ENCODE measurements around the gene VIL1. TPM values are rescaled to one million over a fixed set of nuclear protein-coding genes. Genes with fewer than 3 reads are reported as not detected.

Gene VIL1
- total RNA-seq, 2 experiments from 2014 or later, result not detected

DNA sequence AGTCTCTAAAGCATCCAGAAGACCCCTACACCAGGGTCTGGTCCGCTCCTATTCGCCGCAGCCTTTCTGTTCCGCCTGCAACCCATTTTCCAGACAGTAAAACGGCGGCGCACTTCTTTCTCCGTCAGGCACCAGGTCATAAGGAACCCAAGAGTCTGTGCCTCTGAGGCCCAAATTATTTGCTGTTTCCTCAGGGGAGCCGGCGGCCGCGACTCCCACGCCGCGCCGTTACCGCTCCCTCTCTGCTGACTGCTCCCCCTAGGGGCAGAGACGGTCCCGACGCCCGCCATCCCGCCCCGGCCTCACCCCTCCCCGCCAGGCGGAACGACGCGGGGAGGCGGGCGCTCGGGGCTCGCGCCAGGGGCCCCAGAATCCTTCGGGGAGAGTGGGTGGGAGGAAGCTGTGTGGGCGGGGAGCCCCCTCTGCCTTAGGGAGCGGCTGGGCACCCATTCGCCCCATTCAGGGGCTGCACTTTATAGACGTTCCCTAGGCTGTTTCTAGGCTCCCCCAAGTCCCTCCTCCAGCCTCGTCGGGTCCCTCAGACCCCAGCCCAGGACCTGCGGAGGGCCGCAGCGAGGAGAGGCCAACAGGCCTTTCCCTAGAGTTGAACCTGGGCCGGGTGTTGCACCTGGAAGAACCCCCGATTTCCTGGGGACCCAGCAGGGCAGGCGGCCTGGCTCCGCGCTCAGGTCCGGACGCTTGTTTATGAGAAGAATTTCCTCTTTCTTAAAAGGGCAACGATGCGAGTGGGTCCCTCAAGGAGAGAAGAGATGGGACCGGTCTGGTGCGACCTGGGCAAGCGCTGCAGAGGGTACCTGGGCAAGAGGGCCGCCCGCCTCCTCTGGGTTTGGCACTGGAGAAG, 22.9 kb upstream of the VIL1 start:
- Mint-ChIP-seq H3K4me1 (ENCODE audit: low read depth) (peaks cover 35% of the 10 kb centered on the region), H3K27me3 (ENCODE audit: low read depth) (no peaks in the 10 kb centered on the region), H3K9me3 (ENCODE audit: insufficient read depth) (no peaks in the 10 kb centered on the region), H3K27ac (peak overlapping the region; percentile 96), H3K36me3 (ENCODE audit: low read depth) (peaks cover 2% of the 10 kb centered on the region), H3K4me3 (peak overlapping the region; percentile 85)
- ATAC-seq, result peak; percentile 66
- peak; percentile 96 for DNase-seq
- ChIA-PET CTCF (interaction anchor here (0.6 to 5.5 kb wide), 22 partner anchors 10 to 252 kb away, joined by 3 to 21 read pairs (median 4); partner anchors contain the start of genes AAMP, CATIP and PNKD), POLR2A (interaction anchor here (0.6 to 2.4 kb wide), 10 partner anchors 9 to 172 kb away, joined by 3 to 23 read pairs (median 6); partner anchors contain the start of genes AAMP, PNKD, TMBIM1 and USP37)

DNA sequence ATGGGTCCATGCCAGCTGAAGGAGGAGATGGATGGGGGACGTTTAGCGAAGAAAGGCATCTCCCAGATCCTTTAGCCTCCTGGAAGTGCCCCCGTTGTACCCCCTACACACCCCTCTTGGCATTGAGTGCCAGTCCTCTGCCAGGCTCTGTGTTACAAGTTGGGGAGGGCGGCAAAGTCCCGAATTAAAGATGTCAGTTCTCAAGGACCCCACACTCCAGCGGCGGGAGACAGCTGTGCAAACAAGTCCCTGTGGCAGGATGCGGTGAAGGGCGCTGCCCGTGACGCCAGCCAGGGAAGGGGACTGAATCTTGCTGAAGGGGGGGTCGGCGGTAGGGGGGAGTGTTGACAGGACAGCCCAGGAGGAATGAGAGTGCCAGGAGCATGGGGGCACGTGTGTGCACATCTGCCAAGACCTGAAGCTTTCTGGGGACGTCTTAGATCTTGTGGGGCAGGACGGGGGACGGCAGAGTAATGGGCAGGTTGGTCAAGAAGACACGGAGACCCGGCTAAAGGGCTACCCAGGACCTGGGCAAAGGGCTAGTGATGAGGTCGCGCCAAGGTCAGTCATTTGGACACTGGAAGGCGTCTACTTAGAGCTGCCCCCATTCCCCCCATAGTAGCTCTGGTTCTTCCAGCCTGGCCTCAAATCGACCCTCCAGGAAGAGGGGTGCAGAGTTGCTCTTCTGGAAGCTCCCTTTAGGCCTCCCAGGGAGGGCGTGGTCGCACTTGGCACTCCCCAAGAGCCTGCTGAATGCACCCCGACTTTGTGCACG, 22.0 kb upstream of the VIL1 start:
- peak overlapping the region; percentile 96 for H3K27ac Mint-ChIP-seq
- peak overlapping the region; percentile 85 for H3K4me3 Mint-ChIP-seq
- peaks cover 40% of the 10 kb centered on the region for H3K4me1 Mint-ChIP-seq (ENCODE audit: low read depth)
- ATAC-seq (peak; percentile 3), DNase-seq (peak; percentile 91)
- POLR2A ChIA-PET, result interaction anchor here (0.6 to 2.4 kb wide), 14 partner anchors 8 to 276 kb away, joined by 3 to 23 read pairs (median 4); partner anchors contain the start of genes AAMP, PNKD, TMBIM1 and USP37
- CTCF ChIA-PET, result interaction anchor here (0.6 to 2.2 kb wide), 23 partner anchors 9 to 251 kb away, joined by 3 to 21 read pairs (median 4); partner anchors contain the start of genes AAMP, CATIP and PNKD
- H3K9me3 Mint-ChIP-seq (ENCODE audit: insufficient read depth), result no peaks in the 10 kb centered on the region
- H3K36me3 Mint-ChIP-seq (ENCODE audit: low read depth), result peaks cover 8% of the 10 kb centered on the region
- no peaks in the 10 kb centered on the region for H3K27me3 Mint-ChIP-seq (ENCODE audit: low read depth)

DNA sequence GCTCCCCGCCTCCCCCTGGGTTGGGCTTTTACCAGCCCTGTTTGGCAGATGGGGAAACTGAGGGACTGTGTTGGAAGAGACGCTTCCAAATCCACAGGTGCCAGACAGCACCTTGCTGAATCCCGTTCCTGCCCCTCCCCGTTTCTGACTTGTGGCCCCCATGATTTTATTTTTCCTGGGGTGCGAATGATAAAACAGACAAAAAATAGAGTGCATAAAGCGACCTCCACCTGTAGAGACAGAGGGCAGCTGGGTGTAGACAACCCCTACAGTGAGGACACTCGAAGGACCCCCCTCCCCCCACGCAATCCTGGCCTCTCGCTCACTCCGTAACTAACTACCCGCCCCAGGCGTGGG, 21.5 kb upstream of the VIL1 start:
- Mint-ChIP-seq H3K4me3 (peak overlapping the region; percentile 85), H3K9me3 (ENCODE audit: insufficient read depth) (no peaks in the 10 kb centered on the region), H3K36me3 (ENCODE audit: low read depth) (peaks cover 13% of the 10 kb centered on the region), H3K27ac (peak overlapping the region; percentile 96), H3K27me3 (ENCODE audit: low read depth) (no peaks in the 10 kb centered on the region), H3K4me1 (ENCODE audit: low read depth) (peaks cover 45% of the 10 kb centered on the region)
- ATAC-seq, result no peak
- DNase-seq, result peak; percentile 60
- CTCF ChIA-PET, result interaction anchor here (0.7 to 2.2 kb wide), 10 partner anchors 8 to 251 kb away, joined by 3 to 21 read pairs (median 5); partner anchors contain the start of gene CATIP
- POLR2A ChIA-PET, result interaction anchor here (0.7 to 2.4 kb wide), 9 partner anchors 8 to 168 kb away, joined by 3 to 23 read pairs (median 6); partner anchors contain the start of genes AAMP, PNKD and TMBIM1

DNA sequence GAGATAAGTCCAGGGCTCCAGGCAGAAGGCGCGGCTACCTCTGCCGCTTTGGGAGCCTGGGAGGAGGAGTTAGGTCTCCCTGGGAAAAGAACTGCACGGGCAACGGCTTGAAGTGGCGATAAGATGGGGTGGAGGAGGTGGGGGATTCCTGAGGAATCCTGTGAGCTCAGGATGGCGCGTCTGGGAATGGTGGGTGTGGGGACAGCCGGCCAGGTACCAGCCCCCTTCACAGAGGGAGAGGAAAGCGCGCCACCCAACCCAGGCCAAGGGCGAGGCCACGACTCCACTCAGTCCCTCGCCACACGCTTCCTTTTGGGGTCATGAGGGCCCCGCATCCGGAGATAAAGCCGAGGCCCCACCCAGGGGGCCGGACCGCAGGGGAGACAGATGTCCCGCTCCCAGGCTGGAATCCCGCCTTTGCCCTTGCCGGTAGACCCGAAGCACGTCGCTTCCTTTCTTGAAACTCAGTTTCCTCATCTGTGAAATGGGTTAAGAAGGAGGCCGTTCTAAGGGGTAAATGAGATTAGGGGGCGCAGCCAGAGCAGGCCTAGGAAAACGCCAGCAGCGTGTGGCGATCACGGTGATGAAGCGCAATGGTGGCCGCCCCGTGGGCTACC, 21.0 kb upstream of the VIL1 start:
- ChIA-PET POLR2A (interaction anchor here (1.0 to 2.4 kb wide), 5 partner anchors 7 to 123 kb away, joined by 3 to 23 read pairs (median 5); no protein-coding TSS in a partner anchor), CTCF (interaction anchor here (0.7 to 2.2 kb wide), 4 partner anchors 41 to 141 kb away, joined by 3 to 21 read pairs (median 4); partner anchors contain the start of gene CATIP)
- Mint-ChIP-seq H3K27ac (peak overlapping the region; percentile 96), H3K9me3 (ENCODE audit: insufficient read depth) (no peaks in the 10 kb centered on the region), H3K27me3 (ENCODE audit: low read depth) (no peaks in the 10 kb centered on the region), H3K4me3 (peak overlapping the region; percentile 85), H3K36me3 (ENCODE audit: low read depth) (peaks cover 16% of the 10 kb centered on the region), H3K4me1 (ENCODE audit: low read depth) (peaks cover 50% of the 10 kb centered on the region)
- ATAC-seq, result peak; percentile 36
- peak; percentile 89 for DNase-seq

DNA sequence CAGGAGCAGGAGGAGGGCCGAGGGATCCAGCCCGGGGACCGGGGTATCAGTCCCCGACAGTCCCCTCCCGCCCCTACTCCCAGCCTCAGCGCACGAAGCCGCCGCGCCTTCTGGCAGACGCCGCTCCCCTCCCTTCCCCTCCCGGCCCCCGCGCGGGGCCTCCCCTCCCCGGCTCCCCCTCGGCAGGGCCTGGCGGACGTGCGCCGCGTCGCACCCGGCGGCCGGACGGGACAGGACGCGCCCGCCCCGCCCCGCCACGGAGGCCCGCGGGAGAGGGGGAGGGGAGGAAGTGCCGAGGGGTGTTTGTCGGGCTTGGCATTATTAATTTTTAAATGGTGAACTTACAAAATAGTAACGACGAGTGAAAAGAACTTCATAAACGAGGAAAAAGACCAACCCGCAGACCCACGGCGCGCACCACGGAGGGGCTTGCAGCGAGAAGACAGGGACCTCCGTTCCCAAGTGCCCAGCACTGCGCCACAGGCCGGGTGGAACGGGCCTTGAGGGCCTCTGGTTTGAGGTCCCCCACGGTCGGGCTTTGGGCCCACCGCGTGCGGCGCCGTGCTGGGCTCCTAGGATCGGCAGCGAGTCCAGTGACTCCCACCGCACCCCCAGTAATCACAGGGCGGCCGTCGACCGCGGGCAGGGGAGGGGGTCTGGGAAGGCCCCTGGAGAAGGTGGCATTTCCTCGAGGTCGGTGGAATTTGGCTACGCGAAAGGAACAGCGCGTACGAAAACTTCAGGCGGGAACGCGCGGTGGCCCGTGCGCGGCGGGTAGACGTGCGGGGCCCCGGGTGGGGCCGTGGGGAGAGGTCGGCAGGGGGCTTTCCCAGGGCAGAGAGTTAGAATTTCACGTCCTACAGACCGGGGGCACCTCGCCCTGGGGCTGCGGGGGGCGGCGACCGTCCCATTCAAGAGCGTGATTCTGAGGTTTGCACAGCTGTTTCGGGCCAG, 20.2 kb upstream of the VIL1 start:
- peak overlapping the region; percentile 96 for H3K27ac Mint-ChIP-seq
- no peaks in the 10 kb centered on the region for H3K27me3 Mint-ChIP-seq (ENCODE audit: low read depth)
- peaks cover 23% of the 10 kb centered on the region for H3K36me3 Mint-ChIP-seq (ENCODE audit: low read depth)
- DNase-seq, result peak; percentile 82
- H3K4me1 Mint-ChIP-seq (ENCODE audit: low read depth), result peaks cover 56% of the 10 kb centered on the region
- ATAC-seq, result peak; percentile 13
- H3K4me3 Mint-ChIP-seq, result peak overlapping the region; percentile 85
- POLR2A ChIA-PET, result interaction anchor here (1.0 to 2.4 kb wide), 3 partner anchors 9 to 261 kb away, joined by 3 to 15 read pairs (median 3); partner anchors contain the start of genes BCS1L and ZNF142
- no peaks in the 10 kb centered on the region for H3K9me3 Mint-ChIP-seq (ENCODE audit: insufficient read depth)
- CTCF ChIA-PET, result no interaction called here

DNA sequence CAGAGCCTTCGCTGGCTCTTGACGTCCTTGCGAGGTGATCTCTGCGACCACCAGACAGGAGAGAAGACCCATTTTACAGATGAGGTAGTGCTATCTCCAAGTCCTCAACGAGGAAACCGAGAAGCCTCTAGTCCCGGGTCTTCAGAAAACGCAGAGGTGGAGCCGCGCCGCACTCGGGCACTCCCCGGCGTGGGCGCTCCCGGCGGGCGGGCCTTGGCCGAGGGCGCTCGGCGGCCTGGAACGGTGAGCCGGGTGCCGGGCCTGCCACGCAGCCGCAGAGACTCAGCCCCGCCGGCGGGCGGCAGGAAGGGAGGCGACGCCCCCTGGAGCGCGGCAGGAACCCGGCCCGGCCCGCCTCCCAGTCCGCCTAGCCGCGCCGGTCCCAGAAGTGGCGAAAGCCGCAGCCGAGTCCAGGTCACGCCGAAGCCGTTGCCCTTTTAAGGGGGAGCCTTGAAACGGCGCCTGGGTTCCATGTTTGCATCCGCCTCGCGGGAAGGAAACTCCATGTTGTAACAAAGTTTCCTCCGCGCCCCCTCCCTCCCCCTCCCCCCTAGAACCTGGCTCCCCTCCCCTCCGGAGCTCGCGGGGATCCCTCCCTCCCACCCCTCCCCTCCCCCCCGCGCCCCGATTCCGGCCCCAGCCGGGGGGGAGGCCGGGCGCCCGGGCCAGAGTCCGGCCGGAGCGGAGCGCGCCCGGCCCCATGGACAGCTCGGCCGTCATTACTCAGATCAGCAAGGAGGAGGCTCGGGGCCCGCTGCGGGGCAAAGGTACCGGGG, 19.3 kb upstream of the VIL1 start, which contains the start of gene CTDSP1:
TSS of gene CTDSP1 (plus strand) at position 478 of the 776 bp plus-strand sequence. CDS start at position 701, 223 bp downstream.
- peak; percentile 35 for ATAC-seq
- POLR2A ChIA-PET, result interaction anchor here (1.0 to 1.3 kb wide), 2 partner anchors 113 to 260 kb away, joined by 3 read pairs; partner anchors contain the start of genes BCS1L and ZNF142
- peak within 1 kb of the TSS; percentile 96 for H3K4me3 Mint-ChIP-seq
- H3K9me3 Mint-ChIP-seq (ENCODE audit: insufficient read depth), result no peaks in the 10 kb centered on the region
- peak within 1 kb of the TSS; percentile 96 for H3K27ac Mint-ChIP-seq
- DNase-seq, result peak; percentile 96
- CTCF ChIA-PET, result interaction anchor here (0.7 to 3.2 kb wide), 5 partner anchors 66 to 248 kb away, joined by 3 to 10 read pairs (median 3); no protein-coding TSS in a partner anchor
- H3K36me3 Mint-ChIP-seq (ENCODE audit: low read depth), result peaks cover 31% of the 10 kb centered on the region
- H3K4me1 Mint-ChIP-seq (ENCODE audit: low read depth), result peaks cover 56% of the 10 kb centered on the region
- H3K27me3 Mint-ChIP-seq (ENCODE audit: low read depth), result no peaks in the 10 kb centered on the region

DNA sequence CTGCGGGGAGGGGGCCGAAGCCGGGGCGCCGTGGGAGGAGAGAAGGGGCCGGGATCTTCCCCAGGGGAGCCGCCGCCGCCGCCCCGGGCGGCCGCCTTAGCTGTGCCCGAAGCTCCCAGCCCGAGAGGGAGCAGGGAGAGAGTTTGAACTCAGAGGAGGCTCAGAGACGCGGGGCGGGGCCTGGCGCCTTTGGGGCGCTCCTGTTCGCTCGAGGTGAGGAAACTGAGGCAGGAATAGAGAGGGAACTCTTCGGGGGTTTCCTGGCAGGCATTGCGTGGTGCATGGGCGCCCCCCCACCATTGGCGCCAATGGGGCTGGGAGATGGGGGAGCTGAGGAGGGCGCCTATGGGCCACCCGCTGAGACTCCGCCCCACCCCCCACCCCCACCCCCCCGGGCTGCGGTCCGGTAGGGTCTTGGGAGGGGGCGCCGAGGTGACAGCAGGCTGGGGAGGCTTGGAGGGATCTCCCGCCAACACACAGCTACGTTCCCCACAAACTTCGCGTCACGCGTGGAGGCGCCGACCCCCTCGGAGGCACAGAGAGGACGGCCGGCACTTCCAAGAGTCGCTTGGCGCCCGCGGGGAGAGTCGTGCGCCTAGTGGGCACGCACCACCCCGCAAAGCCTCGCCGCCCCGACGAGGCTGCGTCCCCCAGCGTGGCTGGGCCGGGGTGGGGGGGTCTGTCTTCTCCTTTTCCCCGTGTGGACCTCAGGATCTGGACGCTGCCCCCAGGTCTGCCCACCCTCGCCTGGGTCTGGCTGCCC, 18.6 kb upstream of the VIL1 start:
- H3K9me3 Mint-ChIP-seq (ENCODE audit: insufficient read depth), result no peaks in the 10 kb centered on the region
- DNase-seq (peak; percentile 57), ATAC-seq (peak; percentile 3)
- H3K27ac Mint-ChIP-seq, result peak overlapping the region; percentile 94
- H3K4me3 Mint-ChIP-seq, result peak overlapping the region; percentile 96
- peaks cover 36% of the 10 kb centered on the region for H3K36me3 Mint-ChIP-seq (ENCODE audit: low read depth)
- ChIA-PET CTCF (interaction anchor here (0.7 to 3.2 kb wide), 6 partner anchors 65 to 248 kb away, joined by 3 to 10 read pairs (median 3); no protein-coding TSS in a partner anchor), POLR2A (interaction anchor here (1.3 kb wide), 1 partner anchor 114 kb away, joined by 3 read pairs; no protein-coding TSS in a partner anchor)
- no peaks in the 10 kb centered on the region for H3K27me3 Mint-ChIP-seq (ENCODE audit: low read depth)
- H3K4me1 Mint-ChIP-seq (ENCODE audit: low read depth), result peaks cover 56% of the 10 kb centered on the region

DNA sequence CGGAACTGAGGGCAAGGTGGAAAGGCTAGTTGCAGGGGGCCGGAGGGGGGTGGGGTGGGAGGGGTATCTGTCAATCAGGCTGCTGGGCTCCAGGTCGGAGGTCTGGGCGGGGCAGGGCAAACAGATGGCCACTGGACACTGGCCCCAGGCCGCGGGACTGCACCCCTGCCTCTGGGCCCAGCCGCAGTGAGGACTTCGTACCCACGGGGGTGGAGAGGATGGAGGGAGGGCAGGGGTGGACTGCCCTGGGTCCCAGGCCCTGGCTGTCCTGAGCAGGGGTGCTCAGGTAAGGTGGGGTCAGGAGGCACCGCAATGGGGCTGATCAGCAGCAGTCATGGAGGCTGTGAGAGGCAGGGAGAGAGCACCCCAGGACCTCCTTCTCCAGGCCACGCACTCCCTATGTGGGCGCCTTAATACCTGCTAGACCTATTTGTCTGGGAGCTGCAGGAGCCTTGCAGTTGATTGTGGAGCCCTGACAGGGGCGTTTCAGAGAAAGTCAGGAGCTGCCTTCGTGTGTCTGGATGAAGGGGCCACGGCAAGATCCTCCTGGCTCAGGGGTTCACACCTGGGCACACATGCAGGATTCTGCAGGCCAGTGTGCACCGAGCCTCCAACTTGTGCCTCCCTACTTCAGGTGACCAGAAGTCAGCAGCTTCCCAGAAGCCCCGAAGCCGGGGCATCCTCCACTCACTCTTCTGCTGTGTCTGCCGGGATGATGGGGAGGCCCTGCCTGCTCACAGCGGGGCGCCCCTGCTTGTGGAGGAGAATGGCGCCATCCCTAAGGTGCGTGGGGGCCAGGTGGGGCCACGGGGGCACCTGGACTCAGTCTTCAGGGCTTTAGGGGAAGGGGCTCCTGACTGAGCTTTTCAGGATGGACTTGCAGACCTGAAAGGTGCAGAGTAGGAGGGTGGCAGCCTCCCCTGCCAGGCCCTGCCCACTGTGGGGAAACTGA, 17.7 kb upstream of the VIL1 start:
- no peak for ATAC-seq
- peaks cover 59% of the 10 kb centered on the region for H3K4me1 Mint-ChIP-seq (ENCODE audit: low read depth)
- H3K36me3 Mint-ChIP-seq (ENCODE audit: low read depth), result peaks cover 42% of the 10 kb centered on the region
- no peaks in the 10 kb centered on the region for H3K9me3 Mint-ChIP-seq (ENCODE audit: insufficient read depth)
- peak overlapping the region; percentile 74 for H3K27ac Mint-ChIP-seq
- no peaks in the 10 kb centered on the region for H3K27me3 Mint-ChIP-seq (ENCODE audit: low read depth)
- CTCF ChIA-PET, result interaction anchor here (0.8 to 3.2 kb wide), 4 partner anchors 64 to 247 kb away, joined by 3 to 10 read pairs (median 3); no protein-coding TSS in a partner anchor
- no peak for DNase-seq
- POLR2A ChIA-PET, result interaction anchor here (0.6 to 0.9 kb wide), 2 partner anchors 125 to 167 kb away, joined by 3 read pairs; partner anchors contain the start of gene USP37
- H3K4me3 Mint-ChIP-seq, result peak overlapping the region; percentile 96
